Brain pericyte (primary cell): ENCODE results near the gene AHDC1.
"Not testable (repeated sequence)": the region's sequence is repeated elsewhere in the genome, so short reads cannot be mapped to it uniquely, and the experiment has no call there.

Experiments
- DNase-seq: peaks from one replicate; pipeline ENCODE4 v3.0.0-alpha.2; 2012; ENCODE audit warnings: low read depth, low spot score

The AHDC1 gene

DNA sequence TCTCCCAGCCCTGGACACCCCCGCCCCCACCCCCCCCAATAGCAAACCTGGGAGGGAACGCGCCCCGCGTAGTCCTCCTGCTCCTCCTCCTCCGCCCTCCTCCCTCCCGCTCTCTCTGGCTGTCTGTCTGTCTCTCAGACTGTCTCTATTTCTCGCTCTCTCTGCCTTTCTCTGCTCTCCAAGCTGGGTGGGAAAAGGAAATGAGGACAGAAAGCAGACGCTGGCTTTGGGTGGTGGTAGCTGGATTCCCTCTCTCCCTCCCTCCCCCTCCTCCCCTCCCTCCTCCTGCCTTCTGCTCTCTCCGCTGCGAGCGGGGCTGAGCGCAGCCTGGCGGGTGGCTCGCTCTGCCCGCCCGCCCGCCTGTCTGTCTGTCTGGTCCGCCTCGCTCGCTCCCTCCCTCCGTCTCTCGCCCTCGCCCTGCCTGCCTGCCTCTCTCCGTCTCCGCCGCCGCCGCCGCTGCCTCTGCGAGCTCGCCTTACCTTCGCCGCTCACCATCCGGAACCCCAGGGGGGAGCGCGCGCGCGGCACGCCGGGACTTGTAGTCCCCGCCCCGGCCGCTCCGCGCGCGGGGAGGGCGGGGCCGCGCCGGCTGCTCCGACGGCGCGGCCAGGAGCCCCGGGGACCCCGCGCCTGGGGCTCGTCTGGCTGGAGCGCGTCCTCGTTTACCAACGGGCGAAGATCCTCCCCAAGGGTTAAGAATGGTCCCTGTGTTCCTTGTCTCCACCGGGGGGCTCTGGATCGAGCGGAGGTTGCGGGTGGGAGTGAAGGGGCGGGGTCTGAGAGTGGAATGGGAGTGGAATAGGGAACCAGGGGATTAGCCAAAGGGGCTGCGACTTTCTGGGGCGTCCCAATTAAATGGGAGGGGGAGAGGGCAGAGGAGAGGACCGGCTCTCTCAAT, at the start of gene AHDC1:
AHDC1 (minus strand) TSS at position 464 of the 898 bp plus-strand sequence. CDS start 52,029 bp downstream, outside the sequence.
- DNase-seq, result peak; percentile 73

DNA sequence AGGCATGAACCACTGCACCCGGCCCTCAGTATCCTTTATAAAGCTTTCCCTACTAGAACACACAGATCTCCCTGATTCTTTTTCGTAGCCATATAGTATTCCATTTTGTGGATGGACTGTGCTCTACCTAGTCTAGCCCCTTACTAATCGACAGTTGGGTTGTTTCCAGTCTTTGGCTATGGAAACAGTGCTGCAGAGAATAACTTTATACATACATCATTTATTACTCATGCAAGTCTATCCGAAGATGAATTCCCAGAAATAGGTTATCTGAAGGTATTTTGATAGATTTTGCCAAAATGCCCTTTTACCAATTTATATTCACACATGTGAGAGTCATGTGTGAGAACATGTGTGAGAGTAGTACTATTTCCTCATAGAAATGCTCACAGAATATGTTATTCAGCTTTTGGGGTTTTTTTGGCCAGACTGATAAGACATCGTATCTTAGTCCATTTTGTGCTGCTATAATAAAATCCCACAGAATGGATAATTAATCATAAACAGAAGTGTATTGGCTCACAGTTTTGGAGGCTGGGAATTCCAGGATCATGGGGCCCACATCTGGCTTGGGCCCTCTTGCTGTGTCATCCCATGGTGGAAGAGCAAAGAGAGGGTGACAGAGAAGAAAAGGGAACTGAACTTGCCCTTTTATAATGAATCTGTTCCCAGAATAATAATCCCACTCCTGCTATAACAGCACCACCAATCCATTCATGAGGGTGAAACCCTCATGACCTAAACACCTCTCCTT, 48.3 kb upstream of the AHDC1 start:
- DNase-seq, result no peak

DNA sequence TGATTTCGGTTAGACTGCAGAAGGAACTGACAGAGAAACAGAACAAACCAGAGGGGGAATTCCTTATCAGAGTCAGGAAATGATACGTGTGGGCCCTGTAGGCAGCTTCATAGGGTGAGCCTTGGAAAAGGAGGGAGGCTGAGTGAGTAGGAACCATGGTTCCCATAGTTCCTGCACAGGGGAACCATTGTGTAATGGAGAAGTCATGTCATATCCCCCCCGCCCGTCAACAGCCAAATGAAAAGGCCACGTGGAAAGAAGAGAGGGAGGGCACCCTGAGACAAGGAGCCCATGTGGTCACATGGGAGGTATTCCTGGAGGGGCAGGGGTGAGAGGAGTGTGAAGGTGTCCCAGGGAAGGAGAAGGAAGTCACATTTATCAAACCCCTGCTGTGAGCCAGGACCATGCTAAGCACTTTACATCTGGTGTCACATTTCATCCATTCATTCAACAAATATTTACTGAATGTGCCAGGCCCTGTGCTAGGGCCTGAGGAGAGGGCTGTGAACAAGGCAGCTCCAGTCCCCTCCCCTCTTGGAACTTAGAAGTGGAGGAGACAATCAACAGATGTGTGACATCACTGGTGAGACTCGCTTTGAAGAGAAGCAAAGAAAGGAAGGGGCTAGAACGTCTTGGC, 46.7 kb upstream of the AHDC1 start:
- DNase-seq, result no peak

- no peak for DNase-seq
Observed at GRCh38 chr1:27650171-27650538, 46.2 kb upstream of the AHDC1 start.

DNA sequence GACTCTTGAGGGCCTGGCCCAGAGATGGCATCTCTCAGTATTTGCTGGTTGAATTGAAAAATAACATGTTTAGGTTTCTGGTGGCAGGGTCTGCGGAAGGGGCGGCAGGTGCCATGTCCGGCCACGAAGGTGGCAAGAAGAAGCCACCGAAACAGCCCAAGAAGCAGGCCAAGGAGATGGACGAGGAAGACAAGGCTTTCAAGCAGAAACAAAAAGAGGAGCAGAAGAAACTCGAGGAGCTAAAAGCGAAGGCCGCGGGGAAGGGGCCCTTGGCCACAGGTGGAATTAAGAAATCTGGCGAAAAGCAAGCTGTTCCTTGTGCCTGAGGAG, 45.3 kb upstream of the AHDC1 start:
- DNase-seq, result no peak

DNA sequence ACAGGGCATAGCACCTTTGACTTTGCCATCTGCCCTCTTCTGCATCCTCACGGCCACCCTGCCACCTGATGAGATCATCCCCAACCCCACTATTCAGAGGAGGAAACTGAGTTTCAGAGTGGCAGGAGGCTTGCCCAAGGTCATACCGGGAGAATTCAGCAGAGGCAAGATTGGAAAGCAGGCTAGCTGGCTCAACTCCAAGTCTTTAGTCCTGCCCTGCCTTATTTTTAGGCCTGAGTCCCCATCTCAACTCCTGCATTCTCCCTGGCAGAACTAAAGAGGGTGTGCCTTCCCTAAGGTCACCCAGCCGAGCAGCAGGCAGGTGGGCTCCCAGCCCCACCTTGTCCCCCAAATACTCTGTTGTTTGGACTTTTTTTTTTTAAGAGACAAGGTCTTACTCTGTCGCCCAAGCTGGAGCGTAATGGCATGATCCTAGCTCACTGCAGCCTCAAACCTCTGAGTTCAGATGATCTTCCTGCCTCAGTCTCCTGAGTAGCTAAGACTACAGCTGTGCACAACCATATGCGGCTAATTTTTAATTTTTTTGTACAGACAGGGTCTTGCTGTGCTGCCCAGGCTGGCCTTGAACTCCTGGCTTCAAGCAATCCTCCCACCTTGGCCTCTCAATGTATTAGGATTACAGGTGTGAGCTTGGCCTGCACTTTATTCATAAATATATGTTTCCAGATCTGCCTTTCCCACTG, 44.8 kb upstream of the AHDC1 start:
- no peak for DNase-seq

- no peak for DNase-seq
Observed at GRCh38 chr1:27647328-27647727, 43.4 kb upstream of the AHDC1 start.

DNA sequence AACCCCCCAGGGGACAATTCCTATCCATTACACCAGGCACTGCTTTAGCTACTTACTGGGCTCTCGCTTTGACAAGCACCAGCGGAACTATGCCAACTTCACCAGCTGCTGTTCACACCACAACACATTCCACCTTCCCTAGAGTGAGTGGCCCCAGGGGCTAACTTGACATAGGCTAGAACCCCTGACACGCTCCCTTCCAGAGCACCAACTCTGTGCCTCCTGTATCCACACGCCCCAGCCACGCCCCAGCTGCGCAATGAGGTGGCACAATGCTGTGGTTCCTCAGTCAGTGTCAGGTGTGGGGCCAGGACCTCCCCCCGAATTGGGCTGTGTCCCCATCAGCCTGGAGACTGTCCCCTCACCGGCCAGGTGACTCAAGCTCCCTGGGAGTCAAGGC, 42.7 kb upstream of the AHDC1 start:
- DNase-seq, result no peak

DNA sequence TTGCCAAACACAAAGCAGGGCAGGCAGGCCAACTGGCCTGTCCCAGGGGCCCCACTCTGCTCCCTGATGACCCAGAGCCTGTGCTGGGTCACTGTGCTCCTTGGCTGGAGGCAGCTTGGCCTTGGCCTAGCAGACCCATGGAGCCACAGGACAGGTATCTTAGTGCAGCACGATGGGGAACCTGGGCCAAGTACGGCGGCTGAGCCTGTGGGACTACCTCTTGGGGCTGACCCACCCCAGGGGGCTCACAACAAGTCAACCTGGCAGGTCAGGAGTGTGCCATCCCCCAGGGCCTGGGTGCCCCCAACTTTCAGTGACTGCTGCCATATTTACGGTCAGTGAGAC, 41.1 kb upstream of the AHDC1 start:
- DNase-seq, result no peak

GRCh38 chr1:27644369-27645070, 40.6 kb upstream of the AHDC1 start:
- DNase-seq, result no peak

DNA sequence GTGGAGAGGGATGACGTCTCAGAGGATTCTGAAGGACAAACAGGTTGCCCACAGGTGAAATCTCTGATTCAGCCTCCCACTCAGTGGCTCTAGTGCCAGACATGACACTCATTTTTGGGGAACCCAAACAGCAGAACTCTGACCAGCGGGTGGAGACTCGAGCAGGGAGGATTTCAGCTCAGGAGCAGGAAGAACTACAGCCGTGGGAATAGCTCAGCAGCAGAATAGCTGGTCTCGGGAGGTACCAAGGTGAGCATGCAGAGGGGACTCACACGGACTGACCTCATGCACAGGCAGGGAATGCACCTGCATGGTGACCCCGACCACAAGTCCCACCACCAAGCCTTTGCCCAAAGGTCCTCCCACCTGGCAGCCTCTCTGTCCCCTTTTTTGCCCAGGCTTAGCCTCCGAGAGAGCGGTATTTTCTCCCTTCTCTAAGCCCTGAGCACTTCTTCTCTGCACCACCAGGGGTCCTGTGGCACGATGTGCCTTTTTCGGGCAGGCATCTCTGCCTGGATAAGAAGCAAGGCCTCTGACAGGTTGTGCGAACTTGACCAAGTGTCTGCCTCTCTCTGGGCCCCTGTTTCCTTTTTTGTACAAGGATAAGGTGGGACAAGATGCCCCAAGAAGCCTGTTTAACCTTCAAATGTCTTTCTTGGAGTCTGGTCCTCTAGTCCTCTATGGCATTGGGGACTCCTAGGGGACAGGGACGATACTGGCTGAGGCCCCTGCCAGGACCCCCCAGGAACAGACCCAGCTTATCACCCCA, 39.8 kb upstream of the AHDC1 start:
- no peak for DNase-seq

- DNase-seq, result not testable (repeated sequence)
Observed at GRCh38 chr1:27640514-27640913, 36.6 kb upstream of the AHDC1 start.

DNA sequence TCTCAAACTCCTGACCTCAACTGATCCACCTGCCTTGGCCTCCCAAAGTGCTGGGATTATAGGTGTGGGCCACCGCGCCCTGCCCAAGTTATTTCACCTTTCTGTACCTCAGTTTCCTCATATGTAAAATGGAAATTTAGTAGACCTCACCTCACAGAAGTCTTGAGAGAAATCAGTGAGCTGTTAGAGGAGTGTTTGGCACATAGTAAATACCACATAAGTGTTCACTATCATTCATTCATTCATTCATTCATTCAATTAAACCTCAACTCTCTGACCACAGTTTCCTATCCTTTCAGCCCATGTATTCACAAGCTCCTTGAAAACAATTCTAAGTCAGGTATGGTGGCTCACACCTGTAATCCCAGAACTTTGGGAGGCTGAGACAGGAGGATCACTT, 34.9 kb upstream of the AHDC1 start:
- no peak for DNase-seq

DNA sequence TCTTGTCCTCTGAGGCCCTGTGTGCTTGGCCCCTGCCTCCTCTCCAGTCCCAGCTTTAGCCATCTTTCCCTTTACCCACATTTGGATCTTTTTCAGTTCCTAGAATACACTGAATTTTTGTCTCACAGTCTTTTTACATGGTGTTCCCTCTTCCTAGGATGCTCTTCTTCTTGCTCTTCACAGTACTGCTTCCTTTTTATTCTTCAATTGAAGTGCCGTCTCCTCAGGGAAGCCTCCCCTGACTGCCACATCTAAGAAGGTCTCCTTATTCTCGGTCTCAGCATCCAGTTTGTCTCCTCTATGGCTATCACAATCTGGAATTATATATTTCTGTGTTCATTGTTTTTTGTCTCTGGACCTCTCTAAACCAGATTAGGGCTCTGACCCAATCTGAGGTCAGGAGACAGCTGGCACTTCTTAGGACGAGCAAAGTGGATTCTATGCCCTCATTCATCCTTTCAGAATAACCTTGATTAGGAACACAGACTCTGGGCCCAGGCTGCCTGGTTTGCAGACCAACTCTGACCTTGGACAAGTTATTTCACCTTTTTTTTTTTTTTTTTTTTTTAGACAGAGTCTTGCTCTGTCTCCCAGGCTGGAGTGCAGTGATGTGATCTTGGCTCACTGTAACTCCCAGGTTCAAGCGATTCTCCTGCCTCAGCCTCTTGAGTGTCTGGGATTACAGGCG, 34.2 kb upstream of the AHDC1 start:
- no peak for DNase-seq

DNA sequence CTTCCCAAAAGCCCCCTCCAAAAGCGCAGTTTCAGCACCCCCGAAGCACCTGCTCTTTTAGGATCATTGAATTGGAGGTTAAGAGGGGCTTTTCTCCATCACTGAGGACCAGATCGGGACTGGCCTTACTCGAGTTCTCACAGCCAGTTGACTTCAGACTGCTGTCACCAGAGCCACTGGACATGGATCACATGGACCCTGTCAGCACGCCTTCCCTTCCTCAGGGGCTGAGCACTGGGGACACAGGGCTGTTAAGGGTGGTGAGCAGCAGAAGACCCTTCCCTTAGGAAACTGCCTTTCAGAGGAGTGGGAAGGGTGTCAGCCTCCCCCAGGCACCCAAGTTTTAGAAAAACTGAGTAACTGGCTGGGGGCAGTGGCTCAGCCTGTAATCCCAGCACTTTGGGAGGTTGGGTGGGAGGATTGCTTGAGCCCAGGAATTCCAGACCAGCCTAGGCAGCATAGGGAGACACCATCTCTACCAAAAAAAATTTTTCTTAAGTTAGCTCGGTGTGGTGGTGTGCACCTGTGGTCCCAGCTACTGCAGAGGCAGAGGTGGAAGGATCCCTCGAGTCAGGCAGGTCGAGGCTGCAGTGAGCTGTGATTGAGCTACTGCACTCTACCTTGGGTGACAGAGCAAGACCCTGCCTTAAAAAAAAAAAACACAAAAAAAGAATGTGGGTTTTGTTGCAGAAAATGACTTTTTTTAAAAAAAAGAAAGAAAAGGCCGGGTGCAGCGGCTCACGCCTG, 31.6 kb upstream of the AHDC1 start:
- no peak for DNase-seq

- no peak for DNase-seq
Observed at GRCh38 chr1:27634985-27635367, 31.0 kb upstream of the AHDC1 start, which contains the start of gene FGR. TSS of gene FGR (minus strand) at chr1:27635185. CDS start at chr1:27623916, 11,269 bp downstream.

DNA sequence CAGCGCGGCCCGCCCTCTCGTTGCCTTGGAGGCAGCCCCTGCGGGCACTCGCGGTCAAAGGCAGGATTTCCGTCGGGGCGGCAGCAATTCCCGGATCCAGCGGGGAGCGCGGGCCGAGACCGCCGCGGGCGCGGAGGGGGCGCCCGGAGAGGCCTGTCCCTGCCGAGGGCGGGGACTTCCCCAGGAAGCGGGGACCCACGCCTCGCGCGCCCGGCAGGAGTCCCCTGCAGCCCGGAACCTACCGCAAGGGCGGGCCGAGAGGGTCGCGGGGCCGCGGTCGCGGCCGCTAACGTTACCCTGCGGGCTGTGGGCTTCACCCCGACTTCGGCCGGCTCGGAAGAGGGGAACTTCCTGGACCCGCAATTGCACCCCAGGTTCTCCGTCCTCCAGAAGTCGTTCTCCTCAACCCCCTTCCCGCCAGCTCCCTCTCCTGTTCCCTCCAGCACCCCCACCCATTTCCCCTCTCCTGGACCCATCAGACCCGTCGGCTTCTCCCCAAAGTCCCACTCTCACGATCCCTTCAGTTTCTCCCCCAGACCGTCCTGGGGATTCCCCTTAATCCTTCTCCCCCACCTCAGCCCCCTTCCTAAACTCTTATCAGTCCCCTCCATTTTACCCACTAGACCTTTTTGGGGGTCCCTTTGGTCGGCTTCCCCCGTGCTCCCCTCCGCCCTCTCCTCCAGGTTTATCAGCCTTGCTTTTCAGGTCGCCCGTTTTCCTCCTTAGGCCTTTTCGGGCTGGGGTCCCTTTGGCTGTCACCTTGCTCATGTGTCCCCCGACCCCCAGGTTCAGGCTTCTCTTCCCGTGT, 30.4 kb upstream of the AHDC1 start:
- no peak for DNase-seq

DNA sequence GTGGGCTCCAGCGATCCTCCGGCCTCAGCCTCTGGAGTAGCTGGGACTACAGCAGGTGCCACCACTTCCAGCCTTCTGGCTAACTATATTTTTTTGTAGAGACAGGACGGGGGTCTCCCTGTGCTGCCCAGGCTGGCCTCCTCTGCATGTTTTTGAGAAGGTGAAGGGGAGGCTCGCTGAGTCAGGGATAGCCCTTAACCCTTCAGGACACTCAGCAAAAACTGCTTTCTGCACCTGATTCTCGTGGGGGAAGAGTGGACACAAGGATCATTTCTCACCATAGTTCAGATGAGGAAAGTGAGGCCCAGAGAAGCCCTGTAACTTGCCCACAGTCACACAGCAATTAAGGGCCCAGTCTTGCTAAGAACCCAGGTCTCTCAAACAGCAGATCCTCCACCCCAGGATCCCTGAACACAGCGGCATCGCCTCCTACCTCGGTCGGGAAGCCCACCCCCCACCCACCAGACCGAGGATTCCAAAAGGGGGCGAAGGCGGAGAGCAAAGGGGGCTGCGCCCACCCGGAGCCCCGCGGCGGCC, 29.8 kb upstream of the AHDC1 start:
- no peak for DNase-seq
